GM12892 (cell line): Measurements from ENCODE around the gene FAM124A.

Source experiments
- POLR2A ChIP-seq: IDR thresholded peaks from 2 replicates; pipeline ENCODE4 v1.6.1; 2011; ENCODE audit warnings: low read depth, low read length, control low read depth
- POLR2AphosphoS5 ChIP-seq: IDR thresholded peaks from 2 replicates; pipeline ENCODE4 v1.6.1; 2011; ENCODE audit warnings: low read depth, low read length, control low read depth
- TAF1 ChIP-seq: IDR thresholded peaks from 2 replicates; pipeline ENCODE4 v1.6.1; 2011; ENCODE audit warnings: low read depth, mild to moderate bottlenecking, control low read depth, low read length, borderline replicate concordance

GRCh38 chr13:51237887-51238286 is 15.7 kb downstream of the FAM124A start:
- no peak for TF ChIP-seq POLR2A
- no peak for TF ChIP-seq TAF1
- no peak for TF ChIP-seq POLR2AphosphoS5
